Prostate gland (tissue), 2 donors: ENCODE measurements around the gene MTFR1L.

Experiments used
- CTCF ChIP-seq, 4 experiments: fragments of 200-600 bp in 2 of 4; fragments of 450-650 bp in 2 of 4; sonication (generic) in 2 of 4; IDR thresholded peaks; 1 replicate in 3 of 4; 2 replicates in 1 of 4; pipeline ENCODE4 v1.5.1; 2016 to 2019; ENCODE audit warnings: antibody characterized with exemption in 4 of 4, mild to moderate bottlenecking in 2 of 4, moderate library complexity in 2 of 4
- POLR2A ChIP-seq: fragments of 450-650 bp; IDR thresholded peaks from one replicate; pipeline ENCODE4 v1.6.1; 2016; ENCODE audit warnings: antibody characterized with exemption, mild to moderate bottlenecking

DNA sequence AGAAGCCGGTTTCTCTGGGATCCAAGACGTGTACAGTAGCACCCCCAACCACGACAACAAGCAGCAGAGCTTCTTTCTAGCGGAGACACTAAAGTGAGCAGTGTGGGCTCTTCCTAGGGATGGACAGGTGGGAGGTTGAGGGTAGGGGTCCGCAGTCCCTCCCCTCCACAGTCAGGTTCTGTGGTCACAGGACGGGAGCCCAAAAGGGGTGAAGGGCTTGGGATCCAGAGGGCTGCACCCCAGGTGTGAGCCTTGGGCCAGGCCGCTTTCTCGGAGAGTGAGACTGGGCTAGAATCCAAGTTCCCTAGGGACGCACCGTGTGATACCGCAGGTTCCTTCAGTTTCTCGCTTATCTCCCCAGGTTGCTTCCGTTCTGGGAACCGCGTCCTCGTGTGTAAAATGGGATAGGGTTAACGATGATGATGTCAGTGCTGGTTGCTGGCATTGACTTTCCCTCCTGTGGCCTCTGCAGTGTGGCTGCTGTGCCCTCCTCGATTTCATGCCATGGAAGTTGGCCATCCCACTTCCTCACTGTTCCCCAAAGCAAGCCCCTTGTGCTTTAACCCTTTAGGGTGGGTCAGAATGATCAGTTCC is 37.0 kb upstream of the MTFR1L start:
- no peak for TF ChIP-seq CTCF (IDR thresholded peaks at IDR 0.05)
- TF ChIP-seq POLR2A = no peak
